AG09319 (cell line): ENCODE results near the gene STRAP.

Experiments used
- DNase-seq: peaks from one replicate; pipeline ENCODE4 v3.0.0-alpha.2; 2010; ENCODE audit warnings: low read depth; ENCODE audit errors: extremely low read depth
- CTCF ChIP-seq: IDR thresholded peaks from 2 replicates; pipeline ENCODE4 v1.5.1; 2011; ENCODE audit warnings: low read depth, mild to moderate bottlenecking, inconsistent platforms, low read length, moderate library complexity

Gene STRAP

GRCh38 chr12:15882118-15882971 lies at the start of gene STRAP:
TSS of gene STRAP (plus strand) at chr12:15882387. CDS start at chr12:15882708, 321 bp downstream.
- DNase-seq, result peak; percentile 89
- TF ChIP-seq CTCF, result no peak

- TF ChIP-seq CTCF, result no peak
- DNase-seq, result no peak
Measured at GRCh38 chr12:15834575-15834974, 47.6 kb upstream of the STRAP start.

GRCh38 chr12:15837141-15837790 lies 44.9 kb upstream of the STRAP start:
- peak; percentile 70 for DNase-seq
- no peak for TF ChIP-seq CTCF

GRCh38 chr12:15839041-15839440 lies 43.1 kb upstream of the STRAP start:
- TF ChIP-seq CTCF, result no peak
- DNase-seq, result no peak

GRCh38 chr12:15839682-15840081 lies 42.5 kb upstream of the STRAP start:
- TF ChIP-seq CTCF, result no peak
- no peak for DNase-seq

GRCh38 chr12:15842108-15842507 lies 40.1 kb upstream of the STRAP start:
- no peak for TF ChIP-seq CTCF
- peak; percentile 31 for DNase-seq

- DNase-seq, result peak; percentile 75
- no peak for TF ChIP-seq CTCF
Measured at GRCh38 chr12:15846887-15847286, 35.3 kb upstream of the STRAP start.
